Astrocyte (in vitro differentiated cells and primary cell): ENCODE data around the gene ATAD2B. TPM values are rescaled to one million over a fixed set of nuclear protein-coding genes. Genes with fewer than 3 reads are reported as not detected.

Experiments used
- DNase-seq: peaks from one replicate; pipeline ENCODE4 v3.0.0-alpha.2; 2010; ENCODE audit warnings: low read depth
- FAIRE-seq: peaks from 2 replicates; lab custom pipeline; 2011; peaks lifted over from hg19 to GRCh38; lab: Jason Lieb, UNC
- H2AFZ ChIP-seq: 2 replicates; pipeline ENCODE4 v1.6.0; 2012; ENCODE audit warnings: low read depth, low read length, inconsistent platforms
- H3K27ac ChIP-seq: 2 replicates; pipeline ENCODE4 v1.5.1; 2011; ENCODE audit warnings: low read depth, low read length, inconsistent platforms
- H3K27me3 ChIP-seq: 2 replicates; pipeline ENCODE4 v1.6.0; 2011; ENCODE audit warnings: low read length, inconsistent platforms; ENCODE audit not compliant: insufficient read depth
- H3K36me3 ChIP-seq: 2 replicates; pipeline ENCODE4 v1.5.1; 2011; ENCODE audit warnings: low read length, inconsistent platforms; ENCODE audit not compliant: insufficient read depth
- H3K4me1 ChIP-seq: 2 replicates; pipeline ENCODE4 v1.5.1; 2011; ENCODE audit warnings: low read length, inconsistent platforms; ENCODE audit not compliant: insufficient read depth
- H3K4me2 ChIP-seq: 2 replicates; pipeline ENCODE4 v1.6.0; 2012; ENCODE audit warnings: low read length, inconsistent platforms
- H3K4me3 ChIP-seq: 2 replicates; pipeline ENCODE4 v1.5.1; 2011; ENCODE audit warnings: low read depth, mild to moderate bottlenecking, low read length, inconsistent platforms; ENCODE audit not compliant: insufficient read depth
- H3K79me2 ChIP-seq: 2 replicates; pipeline ENCODE4 v1.6.0; 2012; ENCODE audit warnings: mild to moderate bottlenecking, low read length, inconsistent platforms; ENCODE audit not compliant: insufficient read depth
- H3K9ac ChIP-seq: 2 replicates; pipeline ENCODE4 v1.6.0; 2012; ENCODE audit warnings: mild to moderate bottlenecking, low read length, inconsistent platforms
- H3K9me3 ChIP-seq: 2 replicates; pipeline ENCODE4 v1.5.1; 2012; ENCODE audit warnings: low read depth, mild to moderate bottlenecking, low read length, inconsistent platforms; ENCODE audit not compliant: insufficient read depth
- H4K20me1 ChIP-seq: 2 replicates; pipeline ENCODE4 v1.6.0; 2012; ENCODE audit warnings: low read length, inconsistent platforms; ENCODE audit not compliant: insufficient read depth
- H3K27ac Mint-ChIP-seq: one replicate; pipeline ENCODE4 v1.8.0; 2021; ENCODE audit warnings: mild to moderate bottlenecking, mixed read lengths; ENCODE audit not compliant: unreplicated experiment
- H3K27me3 Mint-ChIP-seq: one replicate; pipeline ENCODE4 v1.8.0; 2021; ENCODE audit warnings: low read depth, mixed read lengths; ENCODE audit not compliant: unreplicated experiment
- H3K36me3 Mint-ChIP-seq: one replicate; pipeline ENCODE4 v1.8.0; 2021; ENCODE audit warnings: low read depth, mixed read lengths; ENCODE audit not compliant: unreplicated experiment
- H3K4me1 Mint-ChIP-seq: one replicate; pipeline ENCODE4 v1.8.0; 2021; ENCODE audit warnings: low read depth, mixed read lengths; ENCODE audit not compliant: unreplicated experiment
- H3K4me3 Mint-ChIP-seq: one replicate; pipeline ENCODE4 v1.8.0; 2021; ENCODE audit warnings: mild to moderate bottlenecking, moderate library complexity, mixed read lengths; ENCODE audit not compliant: unreplicated experiment
- H3K9me3 Mint-ChIP-seq: one replicate; pipeline ENCODE4 v1.8.0; 2021; ENCODE audit warnings: mild to moderate bottlenecking, mixed read lengths; ENCODE audit not compliant: unreplicated experiment
- EZH2 ChIP-seq: IDR thresholded peaks from 2 replicates; pipeline ENCODE4 v1.6.1; 2012; ENCODE audit warnings: mild to moderate bottlenecking, low read length, inconsistent platforms; ENCODE audit not compliant: insufficient read depth
- total RNA-seq: library from RNA; stranded (reverse); gene quantifications from 2 replicates; pipeline ENCODE4 v1.2.1, GENCODE V29; 2021
- TF ChIP-seq, protein P1 (sequence below): IDR thresholded peaks from 2 replicates; pipeline ENCODE4 v1.5.1; 2011; ENCODE audit warnings: low read depth, mild to moderate bottlenecking, inconsistent platforms, low read length, moderate library complexity; ENCODE audit not compliant: insufficient read depth

Gene ATAD2B
- total RNA-seq, 1 donor from 2014 or later: 12.2 TPM

DNA sequence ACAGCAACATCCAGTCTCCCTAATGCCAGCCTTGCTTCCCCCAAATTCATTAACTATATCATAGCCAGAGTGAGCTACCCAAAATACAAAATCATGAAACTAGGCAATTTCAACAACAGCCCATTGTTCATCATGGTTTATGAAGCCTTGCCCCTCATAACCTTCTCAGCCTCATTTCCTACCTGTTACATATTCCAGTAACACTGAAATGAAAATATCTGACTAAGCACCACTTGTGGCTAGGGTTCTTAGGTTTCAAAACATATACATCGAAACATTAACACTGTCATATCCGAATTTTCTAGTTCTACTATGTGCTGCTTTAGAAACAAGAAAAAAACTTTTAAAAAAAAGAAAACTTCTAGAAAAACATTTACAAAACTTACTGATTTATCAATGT is 59.5 kb downstream of the ATAD2B start:
- no peak for TF ChIP-seq EZH2
- TF ChIP-seq, protein P1, sequence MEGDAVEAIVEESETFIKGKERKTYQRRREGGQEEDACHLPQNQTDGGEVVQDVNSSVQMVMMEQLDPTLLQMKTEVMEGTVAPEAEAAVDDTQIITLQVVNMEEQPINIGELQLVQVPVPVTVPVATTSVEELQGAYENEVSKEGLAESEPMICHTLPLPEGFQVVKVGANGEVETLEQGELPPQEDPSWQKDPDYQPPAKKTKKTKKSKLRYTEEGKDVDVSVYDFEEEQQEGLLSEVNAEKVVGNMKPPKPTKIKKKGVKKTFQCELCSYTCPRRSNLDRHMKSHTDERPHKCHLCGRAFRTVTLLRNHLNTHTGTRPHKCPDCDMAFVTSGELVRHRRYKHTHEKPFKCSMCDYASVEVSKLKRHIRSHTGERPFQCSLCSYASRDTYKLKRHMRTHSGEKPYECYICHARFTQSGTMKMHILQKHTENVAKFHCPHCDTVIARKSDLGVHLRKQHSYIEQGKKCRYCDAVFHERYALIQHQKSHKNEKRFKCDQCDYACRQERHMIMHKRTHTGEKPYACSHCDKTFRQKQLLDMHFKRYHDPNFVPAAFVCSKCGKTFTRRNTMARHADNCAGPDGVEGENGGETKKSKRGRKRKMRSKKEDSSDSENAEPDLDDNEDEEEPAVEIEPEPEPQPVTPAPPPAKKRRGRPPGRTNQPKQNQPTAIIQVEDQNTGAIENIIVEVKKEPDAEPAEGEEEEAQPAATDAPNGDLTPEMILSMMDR: no peak
- no peak overlapping the region for H3K27ac Mint-ChIP-seq
- no peaks in the 10 kb centered on the region for H3K79me2 ChIP-seq
- H3K27ac ChIP-seq: no peak overlapping the region
- no peaks in the 10 kb centered on the region for H3K9me3 ChIP-seq
- no peak overlapping the region for H3K9ac ChIP-seq
- no peaks in the 10 kb centered on the region for H3K4me1 ChIP-seq
- peaks cover 11% of the 10 kb centered on the region for H3K36me3 Mint-ChIP-seq
- no peaks in the 10 kb centered on the region for H4K20me1 ChIP-seq
- no peak overlapping the region for H3K4me3 Mint-ChIP-seq
- no peak overlapping the region for H2AFZ ChIP-seq
- no peaks in the 10 kb centered on the region for H3K27me3 ChIP-seq
- no peak overlapping the region for H3K4me2 ChIP-seq
- H3K4me3 ChIP-seq: no peak overlapping the region
- FAIRE-seq (no peak), DNase-seq (no peak)
- peaks cover 11% of the 10 kb centered on the region for H3K36me3 ChIP-seq
- H3K9me3 Mint-ChIP-seq: no peaks in the 10 kb centered on the region
- no peaks in the 10 kb centered on the region for H3K4me1 Mint-ChIP-seq
- no peaks in the 10 kb centered on the region for H3K27me3 Mint-ChIP-seq

DNA sequence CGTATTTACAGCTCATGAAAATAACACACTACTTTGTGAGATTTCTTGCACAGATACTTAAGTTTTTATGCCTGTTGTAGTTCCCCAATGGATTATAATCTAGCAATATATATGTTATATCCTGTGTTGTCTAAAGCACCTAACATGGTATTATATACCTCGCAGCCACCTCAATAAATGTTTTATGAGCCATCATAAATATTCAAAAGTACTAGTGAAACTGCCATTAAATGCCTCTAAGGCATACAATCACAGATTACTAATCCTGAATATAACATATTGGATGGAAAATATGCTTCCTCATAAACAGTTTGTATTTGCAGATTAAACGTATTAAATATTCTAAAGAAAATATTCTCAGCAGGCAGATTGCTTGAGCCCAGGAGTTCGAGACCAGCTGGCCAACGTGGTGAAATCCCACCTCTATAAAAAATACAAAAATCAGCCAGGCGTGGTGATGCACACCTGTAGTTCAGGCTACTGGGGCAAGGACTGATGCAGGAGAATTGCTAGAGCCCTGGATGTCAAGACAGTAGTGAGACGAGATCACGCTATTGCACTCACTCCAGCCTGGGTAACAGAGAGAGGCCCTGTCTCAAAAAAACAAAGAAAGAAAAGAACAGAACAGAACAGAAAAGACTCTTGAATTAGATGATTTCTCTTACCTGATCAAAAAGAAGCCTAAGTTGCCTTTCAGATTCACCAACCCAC is 64.1 kb downstream of the ATAD2B start:
- Mint-ChIP-seq H3K27ac (no peak overlapping the region), H3K27me3 (no peaks in the 10 kb centered on the region), H3K4me1 (peaks cover 3% of the 10 kb centered on the region), H3K4me3 (no peak overlapping the region), H3K9me3 (no peaks in the 10 kb centered on the region), H3K36me3 (peaks cover 4% of the 10 kb centered on the region)
- Histone ChIP-seq H3K4me1 (no peaks in the 10 kb centered on the region), H3K27me3 (no peaks in the 10 kb centered on the region), H2AFZ (no peak overlapping the region), H3K79me2 (no peaks in the 10 kb centered on the region), H3K4me3 (no peak overlapping the region), H3K4me2 (no peak overlapping the region), H3K36me3 (peaks cover 5% of the 10 kb centered on the region), H3K27ac (no peak overlapping the region), H3K9ac (no peak overlapping the region), H3K9me3 (no peaks in the 10 kb centered on the region), H4K20me1 (no peaks in the 10 kb centered on the region)
- no peak for DNase-seq
- TF ChIP-seq EZH2: no peak
- TF ChIP-seq, protein P1: no peak
- no peak for FAIRE-seq

DNA sequence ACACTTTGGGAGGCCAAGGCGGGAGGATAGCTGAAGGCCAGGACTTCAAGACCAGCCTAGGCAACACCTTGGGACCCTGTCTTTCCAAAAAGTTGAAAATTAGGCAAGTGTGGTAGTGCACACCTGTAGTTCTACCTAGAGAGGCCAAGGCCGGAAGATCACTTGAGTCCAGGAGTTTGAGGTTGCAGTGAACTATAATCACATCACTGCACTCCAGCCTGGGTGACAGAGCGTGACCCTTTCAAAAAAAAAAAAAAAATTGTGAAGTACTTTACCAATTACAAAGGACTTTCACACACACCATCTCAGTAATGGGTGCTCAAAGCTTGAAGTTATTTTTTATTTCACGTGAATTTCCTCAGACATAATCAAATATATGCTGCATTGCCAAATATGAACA is 65.0 kb downstream of the ATAD2B start:
- Histone ChIP-seq H3K27me3 (no peaks in the 10 kb centered on the region), H2AFZ (no peak overlapping the region), H3K79me2 (no peaks in the 10 kb centered on the region), H4K20me1 (no peaks in the 10 kb centered on the region), H3K9me3 (no peaks in the 10 kb centered on the region), H3K9ac (no peak overlapping the region), H3K4me2 (no peak overlapping the region), H3K4me3 (no peak overlapping the region), H3K4me1 (no peaks in the 10 kb centered on the region), H3K36me3 (no peaks in the 10 kb centered on the region), H3K27ac (no peak overlapping the region)
- Mint-ChIP-seq H3K4me1 (peaks cover 3% of the 10 kb centered on the region), H3K9me3 (no peaks in the 10 kb centered on the region), H3K27ac (no peak overlapping the region), H3K4me3 (no peak overlapping the region), H3K27me3 (no peaks in the 10 kb centered on the region), H3K36me3 (peaks cover 4% of the 10 kb centered on the region)
- no peak for TF ChIP-seq EZH2
- TF ChIP-seq, protein P1: no peak
- no peak for DNase-seq
- no peak for FAIRE-seq
